Activated naive CD4-positive, alpha-beta T cell (primary cell): ENCODE data around the gene MAP7D3.
"Not testable (repeated sequence)": the region's sequence is repeated elsewhere in the genome, so short reads cannot be mapped to it uniquely, and the experiment has no call there.

ENCODE experiments used
- DNase-seq, 4 experiments: peaks; one replicate each; lab custom pipeline; 2025; lab: John Stamatoyannopoulos, UW

Gene MAP7D3

DNA sequence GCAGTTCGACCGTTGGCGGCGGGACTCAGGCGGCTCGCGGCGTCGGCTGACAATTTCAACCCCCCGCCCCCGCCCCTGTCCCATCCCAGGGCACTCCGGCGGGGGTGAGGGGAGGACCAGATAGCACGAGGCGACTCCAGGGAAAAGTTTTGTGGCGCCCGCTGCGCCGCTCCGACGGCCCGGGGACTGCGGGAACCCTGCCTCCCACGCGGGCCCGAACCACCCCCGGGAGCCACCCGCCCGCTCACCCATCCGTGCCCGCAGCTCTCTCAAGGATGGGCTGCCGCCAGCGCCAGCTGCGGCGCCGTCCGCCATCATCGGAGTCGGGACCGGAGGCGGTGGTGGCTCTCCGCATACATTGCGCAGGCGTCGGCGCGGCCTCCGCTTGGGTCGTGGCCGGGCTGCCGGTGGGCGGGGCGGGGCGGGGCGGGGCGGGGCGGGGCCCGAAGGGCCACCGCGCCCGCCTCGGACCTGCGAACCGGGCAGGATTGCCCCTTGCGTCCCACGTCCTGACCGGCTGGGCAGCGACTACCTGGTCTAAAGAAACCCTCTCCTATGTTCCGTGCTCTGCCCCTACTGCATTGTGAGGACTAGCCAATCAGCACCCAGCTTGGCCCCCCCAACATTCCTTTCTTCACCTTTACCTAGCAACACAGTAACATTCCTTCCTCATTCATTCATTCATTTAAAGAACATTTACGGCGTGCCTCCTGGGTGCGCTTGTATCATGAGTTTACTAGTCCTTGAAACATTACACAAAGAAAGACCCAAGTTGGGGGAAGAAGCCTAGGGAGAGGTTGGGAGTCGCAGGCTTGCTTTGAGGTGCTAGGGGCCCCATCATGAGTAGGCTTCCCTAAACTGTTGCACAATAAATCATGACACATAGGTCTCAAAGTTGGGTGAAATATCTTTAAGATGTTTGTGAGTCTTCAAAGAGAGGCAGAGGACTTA is at the start of gene MAP7D3:
Gene MAP7D3 (minus strand): TSS at position 360 of the 951 bp plus-strand sequence. CDS start 42 bp downstream, at position 318.
- peak; percentile 7 to 50 (median 19) for DNase-seq

DNA sequence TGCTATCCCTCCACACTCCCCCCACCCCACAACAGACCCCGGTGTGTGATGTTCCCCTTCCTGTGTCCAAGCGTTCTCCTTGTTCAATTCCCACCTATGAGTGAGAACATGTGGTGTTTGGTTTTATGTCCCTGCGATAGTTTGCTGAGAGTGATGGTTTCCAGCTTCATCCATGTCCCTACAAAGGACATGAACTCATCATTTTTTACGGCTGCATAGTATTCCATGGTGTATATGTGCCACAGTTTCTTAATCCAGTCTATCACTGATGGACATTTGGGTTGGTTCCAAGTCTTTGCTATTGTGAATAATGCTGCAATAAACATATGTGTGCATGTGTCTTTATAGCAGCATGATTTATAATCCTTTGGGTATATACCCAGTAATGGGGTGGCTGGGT is 49.5 kb upstream of the MAP7D3 start, which contains the start of gene ADGRG4:
Gene ADGRG4 (plus strand): TSS at position 243 of the 400 bp plus-strand sequence. CDS start 7,815 bp downstream, outside the sequence.
- not testable (repeated sequence) for DNase-seq

GRCh38 chrX:136295380-136295779 is 44.2 kb upstream of the MAP7D3 start:
- DNase-seq, result no peak

GRCh38 chrX:136292656-136293055 is 41.5 kb upstream of the MAP7D3 start:
- no peak for DNase-seq

- no peak for DNase-seq
These were observed 40.6 kb upstream of the MAP7D3 start for GRCh38 chrX:136291824-136292223.

GRCh38 chrX:136286375-136286774 is 35.2 kb upstream of the MAP7D3 start:
- DNase-seq, result not testable (repeated sequence)

- no peak for DNase-seq
These were observed 24.4 kb upstream of the MAP7D3 start for GRCh38 chrX:136275553-136275952.

- no peak for DNase-seq
These were observed 22.8 kb upstream of the MAP7D3 start for GRCh38 chrX:136273986-136274385.

DNA sequence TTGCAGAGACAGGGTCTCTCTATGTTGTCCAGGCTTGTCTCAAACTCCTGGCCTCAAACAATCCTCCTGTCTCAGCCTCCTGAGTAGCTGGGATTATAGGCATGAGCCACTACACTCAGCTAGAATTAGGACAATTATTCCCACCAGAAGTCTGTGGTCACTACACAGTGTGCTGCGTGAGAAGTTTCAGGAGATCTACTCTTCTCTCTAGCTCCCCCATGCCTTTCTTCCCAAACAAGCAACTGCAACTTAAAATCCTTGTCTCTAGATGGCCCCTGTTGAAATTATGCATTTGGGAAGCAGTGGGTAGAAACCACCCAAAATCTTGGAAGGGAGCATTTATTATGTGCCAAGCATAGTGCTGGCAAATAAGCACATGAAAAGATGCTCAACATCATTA is 21.1 kb upstream of the MAP7D3 start:
- DNase-seq, result no peak

DNA sequence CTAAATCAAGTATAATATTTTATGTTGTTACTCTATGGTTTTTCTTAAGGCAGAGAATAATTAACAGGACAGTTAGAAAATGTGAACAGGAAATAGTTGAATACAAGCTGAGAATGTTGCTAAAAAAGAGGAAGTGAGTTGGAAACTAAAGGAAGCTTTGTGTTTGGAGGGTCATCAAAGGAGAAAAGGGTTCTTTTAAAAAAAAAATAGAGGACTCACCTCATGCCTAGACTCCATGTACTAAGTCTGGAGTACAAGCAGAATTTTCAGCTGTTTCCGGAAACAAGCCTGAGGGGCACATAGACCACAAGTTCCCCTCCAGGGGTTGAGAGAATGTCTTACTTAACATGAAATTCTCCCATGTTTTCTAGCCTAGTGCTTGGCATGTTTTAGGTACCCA is 20.1 kb upstream of the MAP7D3 start:
- no peak for DNase-seq

- no peak for DNase-seq
These were observed 18.7 kb upstream of the MAP7D3 start for GRCh38 chrX:136269921-136270320.

- peak in 2 of 4 experiments; percentile 3 to 18 for DNase-seq
These were observed 17.1 kb upstream of the MAP7D3 start for GRCh38 chrX:136268051-136269048.

DNA sequence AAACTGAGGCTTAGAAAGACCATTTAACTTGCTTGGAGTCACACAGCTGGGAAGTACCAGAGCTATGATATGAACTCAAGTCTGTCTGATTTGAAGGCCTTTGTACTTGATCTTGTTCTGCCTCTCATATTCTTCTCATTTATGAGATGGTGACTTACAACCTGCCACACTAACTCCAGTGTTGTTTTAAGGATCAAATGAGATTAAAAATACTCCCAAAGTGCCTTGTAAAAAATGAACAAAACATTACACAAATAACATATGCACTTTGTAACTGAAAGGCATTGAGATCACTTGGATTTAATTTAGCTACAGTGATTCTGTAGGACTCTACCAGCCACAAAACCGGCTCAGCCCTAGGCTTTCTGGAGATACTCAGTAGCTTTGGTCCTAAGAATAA is 15.6 kb upstream of the MAP7D3 start:
- DNase-seq, result no peak

DNA sequence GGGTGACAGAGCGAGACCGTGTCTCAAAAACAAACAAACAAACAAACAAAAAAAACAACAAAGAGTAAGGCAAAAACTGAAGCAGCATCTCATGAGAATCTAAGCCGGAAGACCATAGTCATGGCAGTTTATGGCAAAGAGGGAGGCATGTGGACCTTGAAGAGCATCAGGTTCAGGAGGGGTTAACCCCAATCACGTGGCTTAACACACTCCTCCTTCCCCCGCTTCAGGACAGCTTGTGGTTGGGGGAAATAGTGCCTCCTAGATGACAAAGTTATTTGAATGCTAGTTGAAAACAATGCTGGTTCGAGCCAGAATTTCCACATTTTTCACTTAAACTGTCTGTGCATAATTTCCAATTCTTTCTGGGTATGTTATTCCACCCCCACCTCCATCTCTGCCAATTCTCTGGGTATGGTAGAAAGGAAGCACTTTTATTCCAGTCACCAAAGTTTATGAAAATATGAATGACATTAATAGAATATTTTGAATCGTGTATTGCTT is 11.7 kb upstream of the MAP7D3 start:
- DNase-seq, result no peak

DNA sequence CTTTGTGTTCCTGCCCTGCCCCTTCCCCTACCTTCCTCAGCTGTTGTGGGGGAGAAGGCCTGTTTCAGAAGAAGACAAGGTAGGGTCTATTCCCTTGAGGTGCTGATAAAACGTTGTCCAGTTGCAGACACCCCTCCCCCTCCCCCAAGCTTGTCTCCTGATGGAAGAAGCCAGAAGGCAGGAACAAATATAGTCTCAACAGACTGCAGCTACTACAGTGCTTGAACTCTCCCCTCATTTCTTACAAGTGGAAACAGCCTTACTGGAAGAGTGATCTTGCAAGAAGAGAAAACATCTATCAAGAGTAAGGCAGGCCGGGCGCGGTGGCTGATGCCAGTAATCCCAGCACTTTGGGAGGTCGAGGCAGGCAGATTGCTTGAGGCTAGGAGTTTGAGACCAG is 11.0 kb upstream of the MAP7D3 start:
- no peak for DNase-seq

GRCh38 chrX:136261321-136261720 is 10.1 kb upstream of the MAP7D3 start:
- no peak for DNase-seq

- DNase-seq, result no peak
These were observed 9.6 kb upstream of the MAP7D3 start for GRCh38 chrX:136260776-136261175.

GRCh38 chrX:136259543-136259942 is 8.3 kb upstream of the MAP7D3 start:
- DNase-seq, result no peak

DNA sequence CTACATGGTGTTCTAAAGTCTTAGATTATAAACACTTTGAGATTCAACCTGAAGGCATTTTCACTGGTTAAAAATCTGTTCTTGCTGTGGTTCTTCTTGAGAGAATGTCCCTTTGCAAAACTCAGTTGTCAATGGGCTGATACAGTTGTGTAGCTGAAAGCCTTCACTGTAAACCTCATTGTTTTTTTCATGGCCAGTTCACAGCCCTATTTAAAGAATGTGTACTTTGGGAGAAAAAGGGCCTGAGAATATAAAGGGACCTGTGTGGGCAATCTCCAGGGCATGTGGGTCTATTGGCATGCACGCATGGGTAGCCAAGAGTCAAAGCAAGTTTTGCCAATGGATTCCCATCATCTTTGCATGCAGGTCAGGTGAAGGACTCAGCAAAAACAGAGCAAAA is 7.8 kb upstream of the MAP7D3 start:
- DNase-seq, result no peak

GRCh38 chrX:136256026-136256425 is 4.8 kb upstream of the MAP7D3 start:
- no peak for DNase-seq

GRCh38 chrX:136255541-136255940 is 4.3 kb upstream of the MAP7D3 start:
- no peak for DNase-seq
